Activated naive CD4-positive, alpha-beta T cell treated with anti-CD3 and anti-CD28 coated beads, Interleukin-2, amount 50 U/mL, for 16 hours (primary cell): Measurements from ENCODE around the gene MEF2C.

ENCODE experiments used
- DNase-seq: peaks from one replicate; pipeline ENCODE4 v3.0.0-alpha.2; 2020

MEF2C gene

DNA sequence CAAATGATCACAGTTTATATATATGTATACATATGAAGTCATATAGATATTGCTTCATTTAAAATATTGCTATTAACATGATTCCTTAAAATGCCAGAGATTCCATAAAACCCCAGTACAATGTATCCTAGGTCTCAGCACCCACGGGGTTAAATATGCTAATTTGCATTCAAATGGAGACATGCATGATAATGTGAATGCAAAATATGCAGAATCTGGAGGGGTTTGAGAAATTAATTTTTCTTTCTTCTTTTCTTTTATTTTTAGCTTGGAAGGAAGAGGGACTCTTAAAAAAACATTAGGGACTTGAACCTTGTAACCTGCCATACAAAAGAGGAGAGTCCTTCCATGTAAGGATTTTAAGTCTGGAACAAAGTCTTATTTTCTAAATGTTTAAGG is 211.9 kb downstream of the MEF2C start:
- DNase-seq = no peak

DNA sequence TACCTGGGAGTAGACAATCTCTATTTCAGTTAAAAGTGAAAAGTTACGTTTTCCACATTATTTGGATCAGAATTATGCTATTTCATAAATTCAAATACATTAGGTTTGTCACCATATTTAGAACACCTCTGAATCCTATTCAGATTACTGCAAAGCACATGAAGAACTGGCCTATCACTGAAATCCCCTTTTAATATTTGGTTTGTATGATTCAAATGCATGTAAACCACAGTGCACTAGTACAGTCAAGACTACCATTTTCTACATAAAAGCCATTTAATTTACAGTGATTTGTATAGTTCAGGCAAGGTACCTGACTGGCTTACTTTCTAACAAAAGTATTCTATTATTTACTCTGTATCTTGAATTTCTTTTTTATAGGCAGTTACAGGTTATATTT is 212.5 kb downstream of the MEF2C start:
- DNase-seq = no peak

DNA sequence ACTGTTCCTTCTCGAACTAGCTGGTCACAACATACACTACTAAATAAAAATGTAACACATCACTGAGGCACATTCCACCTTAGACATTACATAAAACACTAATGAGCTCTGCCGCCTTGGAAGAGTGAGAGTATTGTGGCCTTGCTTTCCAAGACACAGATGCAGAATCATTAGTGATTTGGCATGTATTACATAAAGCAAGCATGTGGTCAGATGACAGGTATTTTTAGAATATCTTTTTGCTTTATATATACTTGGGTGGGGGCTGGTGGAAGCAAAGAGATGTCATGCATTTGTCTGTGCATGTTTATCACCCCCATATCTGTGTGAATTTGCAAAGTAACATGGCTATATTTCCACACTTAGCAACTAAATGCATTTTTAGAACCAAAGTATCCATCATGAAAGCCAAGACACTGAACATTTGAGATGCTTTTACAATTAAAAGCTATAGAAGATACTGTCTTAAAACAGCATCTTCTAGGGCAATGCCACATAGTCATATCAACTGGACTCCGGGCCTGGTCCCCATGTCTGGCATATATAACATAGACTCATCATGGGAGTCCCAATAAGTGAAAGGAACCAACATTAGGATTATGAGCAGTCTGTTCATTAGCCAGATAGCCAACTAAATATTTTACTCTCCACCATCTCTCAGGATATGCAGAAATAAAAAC is 213.5 kb downstream of the MEF2C start:
- no peak for DNase-seq

DNA sequence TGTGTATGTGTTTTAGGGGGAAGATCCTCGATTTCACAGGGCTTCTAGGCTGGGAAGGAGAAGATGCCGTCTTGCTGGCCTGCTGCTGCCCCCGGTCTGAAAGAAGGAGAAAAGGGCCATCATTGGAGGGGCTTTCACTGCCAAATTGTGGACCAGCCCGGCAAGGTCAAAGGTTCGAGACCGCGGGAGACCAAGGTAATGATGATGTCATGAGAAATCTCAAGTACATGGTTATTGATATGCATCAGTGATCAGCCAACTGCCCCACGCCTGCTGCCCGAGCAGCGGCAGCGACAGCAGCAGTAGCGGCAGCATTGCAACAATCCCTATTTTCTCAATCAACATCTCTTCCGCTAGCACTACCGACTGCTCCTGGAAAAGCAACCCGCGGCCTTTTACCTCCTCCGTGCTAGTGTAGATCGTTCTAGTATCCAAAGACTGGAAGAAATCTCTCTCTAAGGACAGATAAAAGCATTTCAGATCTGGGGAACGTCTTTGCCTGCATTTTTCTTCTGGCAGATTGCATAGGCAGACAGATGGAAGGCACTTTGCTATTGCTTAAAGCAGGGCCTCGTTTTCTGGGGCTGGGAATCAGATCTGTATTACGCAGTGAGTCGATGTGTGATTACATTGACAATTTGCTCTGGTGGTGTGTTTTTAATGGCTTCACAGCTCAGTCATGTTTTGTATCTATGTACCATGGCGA is 215.3 kb downstream of the MEF2C start:
- DNase-seq = no peak
